CD4-positive, alpha-beta T cell treated with Interleukin-1 beta for 1 hour (primary cell): ENCODE results near the gene LIFR.

Experiments used
- DNase-seq, 2 donors: peaks; one replicate each; pipeline ENCODE4 v3.0.0-alpha.2; 2020 to 2022

The LIFR gene

GRCh38 chr5:38506302-38506701 is 50.1 kb downstream of the LIFR start:
- no peak for DNase-seq

- no peak for DNase-seq
Observed at GRCh38 chr5:38500573-38501260, 55.7 kb downstream of the LIFR start.

GRCh38 chr5:38497946-38498345 is 58.5 kb downstream of the LIFR start:
- no peak for DNase-seq

GRCh38 chr5:38494763-38495162 is 61.7 kb downstream of the LIFR start:
- DNase-seq, result no peak

GRCh38 chr5:38494175-38494574 is 62.3 kb downstream of the LIFR start:
- no peak for DNase-seq

- DNase-seq, result no peak
Observed at GRCh38 chr5:38483805-38484398, 72.5 kb downstream of the LIFR start.

GRCh38 chr5:38479315-38479904 is 77.0 kb downstream of the LIFR start:
- no peak for DNase-seq

GRCh38 chr5:38478878-38479277 is 77.6 kb downstream of the LIFR start:
- DNase-seq, result no peak

GRCh38 chr5:38478166-38478565 is 78.3 kb downstream of the LIFR start:
- no peak for DNase-seq

- DNase-seq, result no peak
Observed at GRCh38 chr5:38473008-38473407, 83.4 kb downstream of the LIFR start.

- no peak for DNase-seq
Observed at GRCh38 chr5:38472541-38472940, 83.9 kb downstream of the LIFR start.

GRCh38 chr5:38471709-38472108 is 84.7 kb downstream of the LIFR start:
- no peak for DNase-seq

- no peak for DNase-seq
Observed at GRCh38 chr5:38469707-38470267, 86.7 kb downstream of the LIFR start.

- DNase-seq, result no peak
Observed at GRCh38 chr5:38468978-38469706, 87.3 kb downstream of the LIFR start.

GRCh38 chr5:38468202-38468673 is 88.2 kb downstream of the LIFR start:
- DNase-seq, result no peak

GRCh38 chr5:38467353-38468040 is 88.9 kb downstream of the LIFR start:
- DNase-seq, result no peak

- DNase-seq, result no peak
Observed at GRCh38 chr5:38466424-38467189, 89.8 kb downstream of the LIFR start.

- no peak for DNase-seq
Observed at GRCh38 chr5:38465702-38466423, 90.6 kb downstream of the LIFR start.

- DNase-seq, result no peak
Observed at GRCh38 chr5:38465061-38465460, 91.4 kb downstream of the LIFR start.

GRCh38 chr5:38463634-38464521 is 92.6 kb downstream of the LIFR start:
- DNase-seq, result no peak
